DMS 273 treated with DMSO at 0.1 percent for 48 hours (cell line): ENCODE results near the gene RFPL3.
"Not testable (repeated sequence)": the region's sequence is repeated elsewhere in the genome, so short reads cannot be mapped to it uniquely, and the experiment has no call there.

Experiments
- DNase-seq: peaks from one replicate; lab custom pipeline; 2025; lab: John Stamatoyannopoulos, UW

RFPL3 gene

DNA sequence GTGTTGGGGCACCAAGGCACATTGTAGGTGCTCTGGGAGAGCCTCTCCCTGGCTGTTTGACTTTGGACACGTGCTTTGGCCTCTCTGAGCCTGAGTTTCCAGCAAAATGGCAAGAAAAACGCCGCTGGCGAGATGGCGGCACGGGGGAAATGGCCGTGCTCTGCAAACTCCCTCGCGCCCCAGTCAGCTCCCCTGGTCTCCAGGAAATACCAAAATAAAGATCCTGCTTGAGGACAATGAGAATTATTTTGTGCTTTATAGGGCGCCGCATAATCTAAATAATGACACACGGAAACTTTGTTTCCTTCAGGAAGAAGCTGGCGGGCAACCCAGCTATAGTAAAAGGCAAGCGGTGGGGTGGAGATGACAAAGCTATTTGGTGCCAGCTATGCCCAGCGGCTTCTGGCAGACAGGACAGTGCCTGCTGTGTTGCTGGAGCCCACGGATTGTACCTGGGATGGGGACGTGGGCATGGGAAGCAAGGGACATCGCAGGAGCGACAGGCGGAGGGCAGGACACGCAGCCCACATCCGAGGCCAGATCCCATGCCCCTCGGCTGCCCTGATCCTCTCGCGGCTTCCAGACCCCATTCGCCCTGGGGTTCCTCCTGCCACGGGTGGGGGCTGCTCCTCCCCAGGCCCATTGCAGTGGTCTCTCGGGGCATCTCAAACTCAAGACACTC is 26.3 kb upstream of the RFPL3 start:
- DNase-seq: no peak

DNA sequence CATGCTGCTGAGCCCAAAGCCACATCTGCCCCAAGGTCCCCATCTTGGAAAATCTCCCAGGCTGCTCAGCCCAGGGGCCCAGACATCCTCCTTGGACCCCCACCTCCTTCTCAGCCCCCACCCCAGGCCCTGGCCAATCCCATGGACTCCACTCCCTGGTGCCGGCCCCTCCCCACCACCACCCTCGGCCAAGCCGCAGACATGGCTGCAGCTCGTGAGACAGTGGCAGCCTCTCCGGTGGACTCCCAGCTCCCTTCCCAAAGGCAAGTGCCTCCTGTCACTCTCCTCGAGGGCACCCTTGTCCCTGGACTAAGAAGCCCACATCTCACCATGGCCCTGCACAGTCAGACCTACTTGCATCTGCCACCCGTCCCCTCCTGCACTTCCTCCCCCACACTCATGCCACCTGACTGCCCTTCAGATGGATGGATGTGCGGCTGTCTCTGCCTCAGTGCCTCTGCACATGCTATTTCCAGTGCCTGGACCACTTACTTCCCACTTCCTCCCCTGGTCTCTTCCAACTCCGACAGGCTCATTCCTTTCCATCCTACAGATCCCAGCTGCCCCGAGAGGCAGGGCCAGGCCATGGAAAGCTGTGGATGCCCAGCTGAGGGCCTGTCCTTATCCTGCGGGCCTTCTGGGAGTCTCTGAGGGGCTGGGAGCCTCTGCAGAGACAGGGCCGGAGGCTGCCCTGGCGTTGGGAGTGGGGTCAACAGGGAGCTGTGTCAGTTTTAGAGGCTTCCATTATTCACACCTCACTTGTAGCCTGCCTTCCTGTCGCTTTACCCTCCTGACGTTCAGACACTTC is 25.5 kb upstream of the RFPL3 start:
- DNase-seq: no peak

DNA sequence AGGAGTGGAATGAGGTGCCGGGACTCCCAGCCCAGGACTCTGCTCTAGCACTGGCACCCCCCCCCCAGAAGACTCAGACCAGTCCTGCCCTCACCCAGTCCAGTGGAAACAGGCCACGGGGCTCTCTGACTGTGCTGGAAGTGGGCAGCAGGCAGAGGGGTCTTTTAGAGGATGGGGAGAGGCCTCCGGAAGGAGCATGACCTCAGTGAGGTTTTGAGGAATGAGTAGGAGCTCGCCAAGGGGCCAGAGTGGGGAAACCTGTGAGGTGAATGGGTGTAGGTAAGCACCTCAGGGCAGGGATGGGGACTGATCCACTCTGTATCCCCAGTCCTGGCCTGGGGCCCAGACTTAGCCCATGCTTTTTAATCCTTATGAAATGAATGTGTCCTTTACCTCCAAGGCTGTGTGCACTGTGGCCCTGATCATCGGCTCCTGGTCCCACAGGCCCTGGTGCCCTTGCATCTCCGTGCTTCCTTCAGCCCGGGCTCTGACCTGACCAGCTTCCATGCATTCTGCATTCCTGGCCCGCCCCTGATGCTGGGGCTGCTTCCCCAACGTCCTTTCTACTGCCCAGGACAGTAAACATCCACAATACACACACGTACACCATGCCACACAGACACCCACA is 24.4 kb upstream of the RFPL3 start:
- DNase-seq: no peak

DNA sequence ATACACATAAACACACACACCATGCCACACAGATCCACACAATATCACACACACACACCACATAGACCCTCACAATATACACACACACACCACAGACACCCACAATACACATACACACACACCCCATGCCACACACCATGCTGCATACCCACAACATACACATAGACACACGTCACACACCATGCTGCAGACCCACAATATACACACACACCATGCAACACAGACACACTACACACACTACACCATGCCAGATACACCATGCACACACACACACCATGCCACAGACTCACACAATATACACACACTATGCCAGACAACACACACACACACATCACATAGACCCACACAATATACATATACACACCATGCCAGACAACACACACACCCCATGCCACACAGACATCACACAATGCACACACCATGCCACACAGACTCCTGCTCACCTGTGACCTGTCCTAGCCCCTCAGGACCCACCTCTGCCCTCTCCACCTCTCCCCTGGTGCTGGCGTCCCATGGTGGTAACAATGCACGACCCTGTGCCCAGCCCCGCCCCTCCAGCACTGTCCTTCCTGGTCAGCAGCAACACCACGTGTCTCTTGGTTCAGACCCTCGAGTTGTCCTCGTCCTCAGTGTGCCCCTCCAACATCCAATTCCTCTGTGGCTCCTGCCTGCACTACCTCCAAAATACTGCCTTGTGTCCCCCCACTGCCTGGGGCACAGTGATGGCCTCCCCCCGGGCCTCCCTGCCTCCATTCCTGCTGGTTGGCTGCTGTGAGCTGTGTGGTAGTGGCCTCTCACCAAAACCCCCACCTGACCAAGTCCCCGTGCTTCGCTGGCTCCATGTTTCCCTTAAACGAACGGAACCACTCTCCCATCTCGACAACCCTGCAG is 23.7 kb upstream of the RFPL3 start:
- no peak for DNase-seq

DNA sequence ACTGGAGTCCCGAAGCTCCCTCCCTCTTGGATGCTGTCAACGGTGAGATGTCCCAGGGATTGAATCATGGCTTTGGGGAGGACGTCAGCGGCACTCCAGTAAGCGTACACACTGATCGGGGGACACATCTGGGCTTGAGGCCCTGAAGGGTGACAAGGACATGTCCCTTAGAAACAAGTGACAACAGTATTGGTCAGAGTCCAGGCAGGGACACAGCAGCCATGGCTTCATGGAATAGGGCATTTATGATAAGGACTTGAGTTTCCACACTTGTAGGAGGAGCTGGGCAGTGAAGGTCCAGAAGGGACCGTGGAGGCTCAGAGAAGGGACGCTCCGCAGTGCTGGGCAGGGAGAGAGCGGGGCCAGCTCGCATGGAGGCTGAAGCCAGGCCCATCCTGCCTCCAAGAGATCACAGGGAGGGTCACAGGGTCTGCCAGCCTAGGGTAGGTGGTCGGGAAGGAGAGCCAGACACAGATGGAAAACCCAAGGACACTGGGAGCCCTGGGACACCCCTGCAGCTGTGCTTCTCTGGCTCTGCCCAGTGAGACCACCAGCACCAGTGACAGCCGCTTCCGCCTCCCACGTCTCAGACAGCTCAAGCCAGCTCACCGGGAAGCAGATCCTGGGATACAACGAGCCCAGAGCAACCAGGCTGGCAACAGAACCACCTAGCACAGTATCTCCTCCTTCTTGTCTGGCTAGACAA is 22.9 kb upstream of the RFPL3 start:
- DNase-seq: no peak

DNA sequence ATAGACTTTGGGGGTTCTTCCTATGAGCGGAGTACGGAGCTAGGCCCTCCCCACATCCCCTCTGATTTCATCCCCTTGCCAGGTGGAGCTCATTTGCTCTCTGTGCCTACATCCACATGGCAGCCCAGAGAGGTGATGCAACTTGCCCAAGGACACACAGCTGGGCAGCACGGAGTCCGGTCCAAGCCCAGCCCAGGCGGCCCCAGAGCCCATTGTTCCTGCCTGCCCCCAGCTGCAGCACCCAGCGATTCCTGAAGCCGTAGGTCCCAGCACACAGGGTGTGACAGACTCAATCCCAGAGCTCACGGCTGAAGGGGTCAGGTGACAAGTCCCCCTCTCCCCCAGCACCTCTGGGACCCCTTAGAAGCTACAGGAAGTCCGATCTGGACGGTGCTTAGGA is 22.2 kb upstream of the RFPL3 start:
- no peak for DNase-seq

DNA sequence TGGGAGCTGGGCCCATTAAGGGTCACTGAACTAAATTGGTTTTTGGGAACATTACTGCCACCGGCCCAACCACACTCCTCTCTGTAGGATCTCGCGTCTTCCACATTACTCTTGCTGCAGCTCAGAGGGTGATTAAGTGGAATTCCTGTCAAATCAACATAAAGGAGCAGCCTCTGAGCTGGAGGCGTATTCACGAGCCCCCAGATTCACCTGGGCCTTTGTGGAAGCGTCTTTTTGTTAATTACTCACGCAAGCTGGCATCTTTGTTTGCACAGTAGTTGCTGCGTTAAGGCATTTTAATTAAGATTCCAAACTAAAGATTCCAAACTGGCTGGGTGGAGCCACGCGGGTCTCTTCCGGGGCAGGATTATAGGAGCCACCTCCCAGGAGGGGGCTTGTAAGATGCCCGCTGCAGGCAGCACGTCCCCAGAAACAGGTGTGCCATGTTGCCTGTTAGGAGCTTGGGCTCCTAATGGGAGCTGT is 21.5 kb upstream of the RFPL3 start:
- DNase-seq: no peak

DNA sequence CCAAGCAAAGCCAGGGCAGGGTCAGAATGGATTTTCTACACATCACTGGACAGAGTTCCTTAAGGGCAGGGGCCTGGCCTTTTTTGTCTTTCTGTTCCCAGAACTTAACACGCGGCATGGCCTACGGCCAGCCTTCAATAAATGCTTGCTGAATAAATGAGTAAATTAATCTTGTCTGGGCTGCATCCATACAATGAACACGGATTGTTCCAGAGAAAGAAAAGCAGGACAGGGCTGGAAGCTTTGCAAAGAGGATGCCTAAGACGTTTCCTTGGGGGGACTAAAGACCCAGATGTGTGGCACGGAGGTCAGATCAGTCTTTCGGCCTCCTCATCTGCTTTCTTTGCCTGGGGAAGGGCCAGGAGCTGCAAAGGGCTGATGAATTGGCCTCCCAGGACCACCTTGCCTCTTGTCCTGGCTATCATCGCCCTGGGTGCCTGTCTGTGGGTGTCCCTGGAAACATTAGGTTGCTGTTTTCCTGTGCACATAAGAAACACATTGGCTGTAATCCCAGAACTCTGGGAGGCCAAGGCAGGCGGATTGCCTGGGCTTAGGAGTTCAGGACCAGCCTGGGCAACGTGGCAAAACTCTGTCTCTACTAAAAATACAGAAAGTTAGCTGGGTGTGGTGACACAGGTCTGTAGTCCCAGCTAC is 20.8 kb upstream of the RFPL3 start:
- no peak for DNase-seq

DNA sequence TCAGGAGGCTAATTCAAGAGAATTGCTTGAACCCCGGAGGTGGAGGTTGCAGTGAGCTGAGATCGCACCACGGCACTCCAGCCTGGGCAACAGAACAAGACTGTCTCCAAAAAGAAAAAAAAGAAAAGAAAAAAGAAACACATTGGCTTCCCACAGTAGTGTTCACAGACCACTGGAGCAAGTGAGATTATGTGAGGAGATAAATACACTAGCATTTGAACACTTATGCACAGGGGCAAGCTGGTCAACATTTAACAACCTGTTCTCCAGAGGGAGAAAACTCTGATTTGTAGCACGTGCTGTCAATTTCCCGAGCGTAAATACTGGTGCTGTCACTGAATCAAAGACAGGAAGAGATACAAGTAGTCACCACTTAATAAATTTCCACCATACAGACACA is 20.2 kb upstream of the RFPL3 start:
- not testable (repeated sequence) for DNase-seq

DNA sequence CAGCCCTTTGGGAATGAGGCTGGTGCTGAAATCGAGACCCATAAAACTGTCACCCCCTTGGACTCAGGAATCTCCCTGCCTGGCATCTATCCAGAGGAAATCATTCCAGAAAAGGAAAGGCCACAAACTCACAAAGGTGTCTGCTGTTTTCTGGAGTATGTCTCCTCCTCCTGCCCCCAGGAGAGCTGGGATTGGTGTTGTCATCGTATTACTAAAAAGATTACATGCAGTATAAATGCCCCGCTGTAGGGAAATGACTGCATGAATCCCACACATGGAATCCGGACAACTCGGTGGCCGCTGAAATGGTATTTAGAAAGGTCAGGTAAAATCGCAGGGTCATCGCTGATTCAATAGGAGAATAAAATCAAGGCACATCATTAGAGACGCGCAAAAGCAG is 18.9 kb upstream of the RFPL3 start:
- no peak for DNase-seq

DNA sequence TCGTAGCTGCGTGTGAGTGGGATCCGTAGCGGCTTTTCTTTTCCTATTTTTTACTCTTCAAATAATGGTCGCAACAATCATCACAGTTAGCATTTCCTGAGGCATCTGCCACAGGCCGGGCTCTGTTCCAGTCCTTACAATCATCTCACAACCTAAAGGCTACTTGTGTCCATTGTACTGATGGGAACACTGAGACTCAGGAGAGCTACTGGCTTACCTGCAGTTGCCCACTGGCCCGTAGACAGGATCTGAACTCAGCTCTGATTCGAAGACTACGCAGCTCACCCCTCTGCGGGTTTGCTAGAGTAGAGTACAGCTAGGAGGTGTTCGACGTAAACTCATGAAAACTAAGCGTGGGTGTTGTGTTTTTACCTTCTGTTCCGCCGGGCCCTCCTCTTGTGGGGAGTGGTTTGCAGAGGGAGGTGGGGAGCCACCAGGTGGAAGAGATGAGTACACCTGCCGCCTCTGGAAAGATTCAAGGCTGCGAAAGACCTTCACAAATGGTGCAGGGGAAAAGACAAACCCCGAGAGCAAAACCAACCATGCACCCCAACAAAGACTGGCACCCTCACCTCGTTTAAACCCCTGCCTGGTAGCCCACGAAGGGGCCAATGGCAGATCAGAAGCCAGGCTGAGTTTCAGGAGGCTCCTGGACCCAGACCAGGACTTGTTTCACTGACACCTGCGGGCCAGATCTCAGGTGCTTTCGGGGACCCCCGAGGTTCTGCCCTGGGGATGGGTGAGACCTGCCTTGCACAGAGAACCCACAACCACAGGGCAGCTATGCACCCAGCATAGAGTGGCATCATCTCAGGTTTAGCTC is 18.3 kb upstream of the RFPL3 start:
- DNase-seq: no peak

DNA sequence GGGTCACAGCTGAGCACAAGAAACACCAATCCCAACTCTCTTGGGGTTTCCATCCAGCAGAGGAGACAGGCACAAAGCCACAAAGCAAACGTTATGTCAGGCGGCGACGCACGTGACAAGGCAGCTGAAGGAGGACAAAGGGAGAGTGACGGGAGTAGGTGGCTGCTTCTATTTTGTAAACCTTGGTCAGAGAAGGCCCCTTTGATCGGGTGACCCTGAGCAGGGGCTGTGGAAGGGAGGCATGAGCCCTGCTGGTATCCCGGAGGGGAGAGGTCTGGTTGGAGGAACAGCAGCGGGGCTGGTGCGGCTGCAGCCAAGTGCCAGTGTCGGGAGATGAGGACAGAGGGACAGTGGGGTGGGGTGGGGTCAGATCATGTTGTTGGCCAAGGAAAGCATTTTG is 17.3 kb upstream of the RFPL3 start:
- DNase-seq: no peak

DNA sequence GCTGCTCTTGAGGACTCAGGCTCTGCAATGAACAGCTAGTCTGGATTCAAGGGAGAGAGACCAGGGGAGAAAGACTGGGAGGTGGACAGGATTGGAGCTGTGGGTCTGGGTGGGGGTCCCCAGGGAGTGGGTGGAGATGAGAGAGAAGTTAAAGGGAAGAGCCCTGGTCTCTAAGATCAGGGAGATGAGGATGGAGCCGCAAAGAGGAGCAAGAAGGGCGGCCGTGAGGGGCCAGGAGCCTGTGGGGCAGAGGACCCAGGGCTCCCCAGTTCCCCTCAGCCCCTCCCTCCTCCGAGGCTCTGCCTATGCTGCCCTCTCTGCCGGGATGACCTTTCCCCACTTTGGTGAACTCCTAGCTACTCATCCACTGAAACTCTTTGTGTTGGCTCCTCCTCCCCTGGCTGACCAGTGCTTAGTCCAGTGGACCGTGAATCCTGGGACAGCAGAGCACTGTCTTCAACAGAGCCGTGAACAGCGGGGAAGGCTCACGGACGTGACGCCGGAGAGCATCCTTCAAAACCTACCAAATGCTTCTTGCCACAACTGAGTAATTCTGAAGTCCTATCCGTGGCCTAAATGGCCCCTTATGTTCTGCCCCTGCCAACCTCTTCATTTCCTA is 16.4 kb upstream of the RFPL3 start:
- DNase-seq: no peak

DNA sequence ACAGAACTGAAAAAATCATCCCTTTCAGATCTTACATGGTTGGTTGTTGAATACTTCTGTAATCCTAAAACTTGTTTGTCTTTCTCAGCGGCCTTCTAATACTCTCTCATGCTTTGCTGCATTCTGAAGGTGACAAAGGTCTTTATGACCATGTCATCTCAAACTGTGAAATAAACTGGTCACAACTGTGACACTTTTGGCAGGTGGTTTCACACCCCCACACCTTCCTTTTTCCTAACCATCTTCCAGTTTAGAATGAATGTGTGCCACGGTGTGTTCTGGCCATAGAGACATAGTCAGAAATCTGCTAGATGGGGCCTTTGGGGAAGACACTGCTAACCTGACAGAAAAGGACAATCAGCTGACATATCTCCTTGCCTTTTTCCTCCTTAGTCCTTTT is 14.7 kb upstream of the RFPL3 start:
- DNase-seq: no peak

DNA sequence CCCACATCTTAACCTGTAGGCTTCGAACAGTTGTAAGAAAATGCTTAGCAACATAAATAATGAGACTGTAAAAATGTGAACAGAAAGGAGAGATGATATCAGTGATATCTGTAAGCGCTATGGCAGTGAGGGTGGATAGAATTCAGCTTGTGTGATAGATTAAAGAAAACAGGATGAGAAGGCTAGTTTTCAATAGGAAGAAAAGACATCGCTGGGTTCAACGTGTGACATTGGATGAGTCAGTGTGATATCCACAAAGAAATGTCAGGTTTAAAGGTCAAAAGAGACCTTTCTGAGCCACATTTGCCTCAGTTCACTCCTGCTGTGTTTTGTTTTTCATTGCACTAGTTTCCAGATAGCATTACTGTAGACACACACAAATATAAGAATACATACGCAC is 13.7 kb upstream of the RFPL3 start:
- DNase-seq: no peak

DNA sequence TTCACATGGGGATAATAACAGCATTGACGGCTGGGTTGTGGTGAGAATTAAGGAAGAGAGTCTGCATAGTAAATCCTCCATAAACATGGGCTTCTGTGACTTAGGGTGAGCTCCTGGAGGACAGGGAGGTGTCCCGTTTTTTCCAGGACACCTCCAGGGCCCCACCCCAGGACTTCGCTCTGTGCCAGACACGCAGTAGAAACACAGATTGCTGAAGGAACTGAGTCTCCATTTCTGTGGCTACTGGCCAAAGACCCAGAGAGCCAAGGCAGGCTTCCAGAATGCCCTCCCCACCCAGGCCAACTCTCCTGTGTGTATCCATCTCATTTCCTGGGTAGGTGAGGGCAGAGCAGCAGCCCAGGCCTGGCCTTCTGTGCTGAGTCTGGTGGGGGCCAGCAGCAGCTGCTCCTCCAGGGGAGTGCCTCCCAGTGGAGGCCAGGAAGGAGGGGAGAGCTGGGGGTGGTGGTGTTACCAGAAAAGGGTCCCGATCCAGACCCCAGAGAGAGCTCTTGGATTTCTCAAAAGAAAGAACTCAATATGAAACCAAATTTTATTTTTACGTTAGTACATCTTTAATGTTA is 9.5 kb upstream of the RFPL3 start:
- DNase-seq: no peak

DNA sequence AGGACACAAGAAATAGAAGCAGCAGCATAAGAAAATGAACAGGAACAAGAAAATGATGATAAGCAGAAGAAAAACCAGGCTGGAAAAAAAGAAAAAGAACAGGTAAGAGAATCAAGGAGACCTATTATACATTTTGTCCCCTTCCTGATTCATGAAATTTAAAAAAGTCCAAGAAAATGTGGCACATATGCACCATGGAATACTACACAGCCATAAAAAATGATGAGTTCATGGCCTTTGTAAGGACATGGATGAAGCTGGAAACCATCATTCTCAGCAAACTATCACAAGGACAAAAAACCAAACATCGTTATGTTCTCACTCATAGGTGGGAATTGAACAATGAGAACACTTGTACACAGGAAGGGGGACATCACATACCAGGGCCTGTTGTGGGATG is 5.8 kb upstream of the RFPL3 start:
- not testable (repeated sequence) for DNase-seq

DNA sequence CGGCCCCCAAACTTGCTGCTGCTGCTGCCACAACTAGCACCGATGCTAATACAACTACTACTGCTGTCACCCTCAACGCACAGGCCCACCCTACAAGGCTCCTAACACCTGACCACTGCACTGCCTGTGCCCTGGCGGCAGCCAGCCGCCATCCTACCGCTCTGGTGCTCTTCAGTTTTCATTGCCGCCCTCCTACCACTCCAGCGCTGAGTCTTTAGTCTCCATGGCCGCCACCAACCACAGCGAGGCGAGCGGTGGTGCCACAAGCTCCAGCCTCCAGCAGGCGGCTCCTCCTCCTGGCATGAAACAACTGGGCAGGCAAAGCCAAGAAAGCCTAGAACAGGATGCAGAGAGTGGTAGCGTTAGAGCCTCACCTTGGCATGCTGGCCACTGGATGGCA is 5.0 kb upstream of the RFPL3 start:
- DNase-seq: no peak

DNA sequence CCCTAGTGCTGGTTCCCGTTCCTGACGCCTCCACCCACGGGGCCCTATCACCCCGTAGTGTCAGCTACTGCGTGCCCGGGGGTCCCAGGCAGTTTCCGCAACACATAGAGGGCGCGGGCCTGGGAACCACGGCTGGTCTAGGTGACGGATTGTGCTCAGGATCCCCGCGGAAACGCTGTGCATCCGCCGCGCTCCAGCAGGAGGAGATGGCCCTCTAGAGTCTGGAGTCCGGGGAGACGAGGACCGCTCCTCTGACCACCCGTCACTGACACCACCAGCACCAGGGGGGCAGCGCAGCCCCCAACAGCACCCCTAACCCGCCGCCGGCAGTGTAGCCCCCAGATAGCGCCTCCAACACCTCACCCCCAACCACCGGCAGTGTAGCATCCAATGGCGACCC is 4.4 kb upstream of the RFPL3 start:
- no peak for DNase-seq
